Adrenal gland (tissue), 12 donors: ENCODE results near the gene CC2D1A. TPM values are rescaled to one million over a fixed set of nuclear protein-coding genes. Genes with fewer than 3 reads are reported as not detected.

ENCODE experiments used
- DNase-seq, 7 donors: peaks; one replicate each; pipeline ENCODE4 v3.0.0-alpha.2; 2019 to 2020
- H3K27ac ChIP-seq, 5 donors: fragments of 200-600 bp; sonication (generic) in 4 of 5; 1 replicate in 3 of 5; 2 replicates in 2 of 5; pipeline versions ENCODE4 v1.5.1 to v1.8.0; 2016 to 2020; ENCODE audit warnings: mild to moderate bottlenecking in 1 of 5
- H3K27me3 ChIP-seq: fragments of 200-600 bp; 2 replicates; pipeline ENCODE4 v1.8.0; 2021
- H3K36me3 ChIP-seq, 2 donors: fragments of 200-600 bp; replicated peaks in 1 of 2; 1 replicate in 1 of 2; 2 replicates in 1 of 2; pipeline versions ENCODE4 v1.5.1 to v1.8.0; 2018 to 2022
- H3K4me1 ChIP-seq, 2 donors: fragments of 200-600 bp; replicated peaks in 1 of 2; 1 replicate in 1 of 2; 2 replicates in 1 of 2; pipeline versions ENCODE4 v1.5.1 to v1.8.0; 2018 to 2021
- H3K4me3 ChIP-seq, 4 donors: fragments of 200-600 bp; sonication (generic) in 3 of 4; one replicate each; pipeline ENCODE4 v1.5.1; 2016 to 2018
- H3K9me3 ChIP-seq, 3 donors: fragments of 200-600 bp; sonication (generic) in 1 of 3; replicated peaks in 1 of 3; 1 replicate in 2 of 3; 2 replicates in 1 of 3; pipeline versions ENCODE4 v1.5.1 to v1.8.0; 2016 to 2021
- CTCF ChIP-seq, 6 experiments: fragments of 450-650 bp in 4 of 6; fragments of 200-600 bp in 2 of 6; sonication (generic) in 1 of 6; IDR thresholded peaks; 1 replicate in 5 of 6; 2 replicates in 1 of 6; pipeline versions ENCODE4 v1.5.1 to v1.8.0; 2016 to 2021; ENCODE audit warnings: antibody characterized with exemption in 6 of 6, mild to moderate bottlenecking in 2 of 6, moderate library complexity in 1 of 6
- POLR2A ChIP-seq, 2 donors: fragments of 450-650 bp; IDR thresholded peaks; one replicate each; pipeline ENCODE4 v1.6.1; 2017; ENCODE audit warnings: antibody characterized with exemption in 2 of 2, mild to moderate bottlenecking in 2 of 2, moderate library complexity in 1 of 2
- WGBS, 4 donors: extraction: QIAGEN DNeasy Blood & Tissue Kit in 2 of 4; methylation state at CpG; one replicate each; pipeline versions ENCODE4 v1.1.5 to v1.1.7; 2013 to 2017; 5-methylcytosine and 5-hydroxymethylcytosine counted together
- intact Hi-C, 2 donors: fragments of 100-400 bp; cut with DNase I; formaldehyde crosslinking; loops; one replicate each; pipeline versions ENCODE4 v1.14.1 to v1.15.0; 2022 to 2023
- polyA plus RNA-seq, 3 donors: library from polyadenylated mRNA; stranded (reverse); fragments of 200-250 nt in 2 of 3; fragments of 350-450 nt in 1 of 3; fragmentation: Illumina TruSeq in 1 of 3; extraction: RNeasy Lipid Tissue Mini Kit (QIAGEN cat#74804) in 1 of 3; gene quantifications; one replicate each; pipeline ENCODE4 v1.2.3, GENCODE V29; 2013 to 2014
- total RNA-seq, 9 donors: library from RNA; depleted of rRNA in 4 of 9; stranded (reverse); fragments of >200 nt in 4 of 9; fragments of 120-200 nt in 1 of 9; fragmentation: NEBNext Ultra II Directional in 1 of 9; extraction: Animal tissue kit (Norgen Biotek cat#: 25700) in 1 of 9; gene quantifications; one replicate each; pipeline versions ENCODE4 v1.1.0 to v1.2.4, GENCODE V29; 2013 to 2023
- donor health status: healthy with polysubstance abuse.
- donor health status: Bipolar disorder and iron deficiency.
- donor health status: DM: yes; HTN: yes; CAD: no.
- donor health status: DM: no; HTN: no; CAD: no.
- donor health status: DM: no; HTN: no; CAD: no.
- donor health status: DM: yes; HTN: yes; CAD: no.

The CC2D1A gene
- total and polyA plus RNA-seq, 12 donors: 9.0 to 125 (median 31.1) TPM

GRCh38 chr19:13926010-13926409, 20.0 kb downstream of the CC2D1A start:
- Histone ChIP-seq H3K27me3 (no peaks in the 10 kb centered on the region), H3K36me3 (peaks cover 0 to 49% of the 10 kb centered on the region in 2 donors), H3K27ac (no peak overlapping the region), H3K4me1 (no peaks in the 10 kb centered on the region), H3K9me3 (no peaks in the 10 kb centered on the region), H3K4me3 (no peak overlapping the region)
- intact Hi-C loops: no loop called here
- WGBS, 4 donors: 87 to 90% (median 88%) methylated on average over 4 of the region's 4 CpGs
- no peak for DNase-seq
- TF ChIP-seq CTCF (IDR thresholded peaks at IDR 0.05) (no peak), POLR2A (IDR thresholded peaks at IDR 0.05) (no peak)

GRCh38 chr19:13926715-13927114, 20.7 kb downstream of the CC2D1A start:
- no peak overlapping the region for H3K27ac ChIP-seq
- intact Hi-C loops: no loop called here
- no peak for DNase-seq
- no peak for TF ChIP-seq POLR2A (IDR thresholded peaks at IDR 0.05)
- TF ChIP-seq CTCF (IDR thresholded peaks at IDR 0.05): no peak
- no peaks in the 10 kb centered on the region for H3K27me3 ChIP-seq
- H3K4me3 ChIP-seq: no peak overlapping the region
- peaks cover 0 to 45% of the 10 kb centered on the region in 2 donors for H3K36me3 ChIP-seq
- WGBS, 4 donors: 47 to 88% (median 77%) methylated on average over 6 to 8 of the region's 8 CpGs
- no peaks in the 10 kb centered on the region for H3K4me1 ChIP-seq
- H3K9me3 ChIP-seq: no peaks in the 10 kb centered on the region

- Histone ChIP-seq H3K27ac (no peak overlapping the region), H3K4me3 (no peak overlapping the region), H3K9me3 (no peaks in the 10 kb centered on the region), H3K4me1 (no peaks in the 10 kb centered on the region), H3K27me3 (no peaks in the 10 kb centered on the region), H3K36me3 (peaks cover 0 to 28% of the 10 kb centered on the region in 2 donors)
- WGBS, 4 donors: 81 to 88% (median 83%) methylated on average over 5 to 12 of the region's 12 CpGs
- TF ChIP-seq POLR2A (IDR thresholded peaks at IDR 0.05) (no peak), CTCF (IDR thresholded peaks at IDR 0.05) (no peak)
- DNase-seq: no peak
- intact Hi-C loops: no loop called here
Observed at GRCh38 chr19:13929340-13929739, 23.3 kb downstream of the CC2D1A start.

GRCh38 chr19:13929956-13930355, 24.0 kb downstream of the CC2D1A start:
- WGBS, 4 donors: 85 to 89% (median 88%) methylated on average over 11 to 17 of the region's 17 CpGs; no CpG with 5 or more reads in 1 of the 4 donors

More at GRCh38 chr19:13929956-13930355, 24.0 kb downstream of the CC2D1A start:
- Histone ChIP-seq H3K27ac (no peak overlapping the region), H3K4me1 (no peaks in the 10 kb centered on the region), H3K27me3 (no peaks in the 10 kb centered on the region), H3K4me3 (no peak overlapping the region), H3K9me3 (no peaks in the 10 kb centered on the region), H3K36me3 (peaks cover 0 to 21% of the 10 kb centered on the region in 2 donors)
- intact Hi-C loops: no loop called here
- no peak for DNase-seq
- TF ChIP-seq POLR2A (IDR thresholded peaks at IDR 0.05) (no peak), CTCF (IDR thresholded peaks at IDR 0.05) (no peak)
